GM18520 (cell line): Measurements from ENCODE around the gene QSOX1.
"Not testable (repeated sequence)": the region's sequence is repeated elsewhere in the genome, so short reads cannot be mapped to it uniquely, and the experiment has no call there.

Source experiments
- ATAC-seq: cut with Tn5 transposase; IDR thresholded peaks from one replicate; pipeline ENCODE4 v1.9.1; 2021; ENCODE audit not compliant: unreplicated experiment

QSOX1 gene

GRCh38 chr1:180186831-180187230, 32.2 kb downstream of the QSOX1 start:
- ATAC-seq = no peak

GRCh38 chr1:180187626-180188025, 33.0 kb downstream of the QSOX1 start:
- no peak for ATAC-seq

GRCh38 chr1:180188091-180188506, 33.4 kb downstream of the QSOX1 start:
- no peak for ATAC-seq

- ATAC-seq = no peak
Measured at GRCh38 chr1:180188684-180189175, 34.1 kb downstream of the QSOX1 start.

GRCh38 chr1:180190091-180190490, 35.4 kb downstream of the QSOX1 start:
- ATAC-seq = no peak

- no peak for ATAC-seq
Measured at GRCh38 chr1:180192172-180192571, 37.5 kb downstream of the QSOX1 start.

GRCh38 chr1:180193141-180194047, 38.7 kb downstream of the QSOX1 start:
- ATAC-seq = no peak

GRCh38 chr1:180194048-180194425, 39.4 kb downstream of the QSOX1 start:
- ATAC-seq = no peak

GRCh38 chr1:180194546-180195207, 40.0 kb downstream of the QSOX1 start:
- no peak for ATAC-seq

- no peak for ATAC-seq
Measured at GRCh38 chr1:180195401-180195800, 40.7 kb downstream of the QSOX1 start.

- ATAC-seq = no peak
Measured at GRCh38 chr1:180195916-180196315, 41.2 kb downstream of the QSOX1 start.

GRCh38 chr1:180196436-180197003, 41.9 kb downstream of the QSOX1 start:
- no peak for ATAC-seq

GRCh38 chr1:180197231-180197630, 42.6 kb downstream of the QSOX1 start:
- no peak for ATAC-seq

- no peak for ATAC-seq
Measured at GRCh38 chr1:180198196-180198595, 43.5 kb downstream of the QSOX1 start.

GRCh38 chr1:180198611-180199010, 43.9 kb downstream of the QSOX1 start:
- ATAC-seq = no peak

- ATAC-seq = no peak
Measured at GRCh38 chr1:180199018-180199417, 44.3 kb downstream of the QSOX1 start.

- no peak for ATAC-seq
Measured at GRCh38 chr1:180201451-180202200, 47.0 kb downstream of the QSOX1 start.

- not testable (repeated sequence) for ATAC-seq
Measured at GRCh38 chr1:180202588-180202987, 47.9 kb downstream of the QSOX1 start.

GRCh38 chr1:180204231-180204630, 49.6 kb downstream of the QSOX1 start:
- no peak for ATAC-seq

GRCh38 chr1:180206581-180206980, 51.9 kb downstream of the QSOX1 start:
- ATAC-seq = no peak

GRCh38 chr1:180208264-180208663, 53.6 kb downstream of the QSOX1 start:
- no peak for ATAC-seq
